ENCODE data around the gene ATP2A2. TPM values are rescaled to one million over a fixed set of nuclear protein-coding genes. Genes with fewer than 3 reads are reported as not detected.
"Not testable (repeated sequence)": the region's sequence is repeated elsewhere in the genome, so short reads cannot be mapped to it uniquely, and the experiment has no call there.

The ATP2A2 gene
- total RNA-seq, 2 donors from 2014 or later, result 247 to 359 TPM

DNA sequence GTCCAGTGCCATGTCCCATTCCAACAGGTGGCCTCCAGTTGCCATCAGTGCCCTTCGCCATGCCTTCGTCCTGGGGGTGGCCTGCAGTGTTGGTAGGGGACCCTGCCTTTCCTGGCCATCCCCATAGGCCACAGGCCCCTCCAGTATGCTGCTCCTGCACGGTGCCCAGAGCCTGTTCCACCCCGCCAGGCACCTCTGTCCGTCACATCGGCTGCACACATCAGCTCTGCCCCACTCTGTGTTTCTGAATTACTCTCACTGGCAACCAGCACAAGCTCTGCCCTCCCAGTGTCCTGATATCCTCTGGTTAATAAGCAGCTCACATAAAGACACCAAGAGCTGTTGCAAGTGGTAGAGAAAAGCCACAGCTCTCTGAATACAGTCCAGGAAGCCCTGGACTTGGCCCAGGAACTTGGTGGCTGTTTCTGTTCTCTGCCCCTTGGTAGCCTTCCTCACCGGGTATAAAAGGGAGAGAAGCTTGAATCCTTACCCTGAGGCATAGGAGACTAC lies 31.3 kb upstream of the ATP2A2 start:
- DNase-seq (ENCODE audit: low spot score) (no peak), ATAC-seq (peak in 1 of 2 donors; percentile 52)
- H3K27me3 Mint-ChIP-seq, result no peaks in the 10 kb centered on the region
- no peaks in the 10 kb centered on the region for H3K9me3 Mint-ChIP-seq
- no peak overlapping the region for H3K4me3 Mint-ChIP-seq
- no peaks in the 10 kb centered on the region for H3K36me3 Mint-ChIP-seq
- H3K4me1 Mint-ChIP-seq (ENCODE audit: low read depth in 2 of 2), result no peaks in the 10 kb centered on the region
- H3K27ac Mint-ChIP-seq, result no peak overlapping the region

DNA sequence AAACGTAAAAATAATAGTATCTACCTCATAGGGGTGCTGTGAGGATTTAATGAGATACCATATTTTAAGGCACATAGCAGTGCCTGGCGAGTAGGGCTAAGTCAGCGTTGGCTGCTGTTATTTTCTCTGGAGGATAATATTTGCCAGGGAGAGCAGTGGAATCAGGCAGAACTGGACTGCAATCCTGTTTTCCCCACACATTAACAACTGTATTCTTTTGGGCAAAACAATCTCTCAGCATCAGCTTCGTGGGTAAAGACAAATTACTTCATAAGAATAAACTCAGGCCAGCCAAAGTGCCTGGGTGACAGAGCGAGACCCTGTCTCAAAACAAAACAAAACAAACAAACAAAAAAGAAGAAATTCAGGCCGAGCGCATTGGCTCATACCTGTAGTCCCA lies 29.7 kb upstream of the ATP2A2 start:
- DNase-seq (ENCODE audit: low spot score) (no peak), ATAC-seq (no peak)
- Mint-ChIP-seq H3K9me3 (no peaks in the 10 kb centered on the region), H3K4me1 (ENCODE audit: low read depth in 2 of 2) (no peaks in the 10 kb centered on the region), H3K27ac (no peak overlapping the region), H3K4me3 (no peak overlapping the region), H3K27me3 (no peaks in the 10 kb centered on the region), H3K36me3 (no peaks in the 10 kb centered on the region)

DNA sequence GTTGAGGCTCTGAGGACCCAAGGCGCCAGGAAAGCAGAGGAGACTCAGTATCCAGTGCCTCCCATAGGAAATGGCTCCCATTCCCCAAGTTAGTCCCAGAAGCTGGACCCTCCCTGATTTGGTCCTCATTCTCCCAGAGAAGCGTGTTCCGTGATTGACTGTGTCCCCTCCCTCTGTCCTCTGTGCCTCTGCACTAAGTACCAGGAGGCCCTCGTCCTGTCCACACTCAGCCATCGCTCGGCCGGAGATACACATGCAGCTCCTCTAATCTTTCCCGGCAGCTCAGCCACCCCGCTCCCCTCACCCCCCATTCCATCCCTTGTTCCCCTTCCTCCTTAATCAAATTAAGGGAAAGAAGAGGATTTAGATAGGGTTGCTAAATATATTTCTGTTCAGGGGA lies 28.3 kb upstream of the ATP2A2 start:
- Mint-ChIP-seq H3K4me1 (ENCODE audit: low read depth in 2 of 2) (no peaks in the 10 kb centered on the region), H3K9me3 (no peaks in the 10 kb centered on the region), H3K36me3 (no peaks in the 10 kb centered on the region), H3K27me3 (no peaks in the 10 kb centered on the region), H3K4me3 (no peak overlapping the region), H3K27ac (no peak overlapping the region)
- ATAC-seq (no peak), DNase-seq (ENCODE audit: low spot score) (no peak)

DNA sequence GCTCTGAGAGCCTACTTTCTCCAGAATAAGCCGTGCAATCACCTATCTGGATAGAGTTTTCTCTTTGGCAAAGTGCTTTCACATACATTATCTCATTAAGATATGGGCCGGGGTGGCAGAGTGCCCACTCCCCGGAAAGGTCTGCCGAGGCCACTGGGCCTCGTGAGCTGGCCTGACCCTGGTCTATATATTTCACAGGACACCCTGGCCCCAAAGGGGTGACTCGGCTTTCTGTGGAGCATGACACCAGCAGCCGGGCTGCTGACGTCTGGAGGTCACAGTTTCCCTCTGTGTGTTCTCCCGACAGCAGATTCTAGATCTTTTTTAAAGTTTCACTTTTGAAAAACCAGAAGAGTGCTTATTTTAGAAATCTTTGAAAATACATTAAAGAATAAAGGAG lies 27.9 kb upstream of the ATP2A2 start:
- H3K4me1 Mint-ChIP-seq (ENCODE audit: low read depth in 2 of 2), result no peaks in the 10 kb centered on the region
- no peak overlapping the region for H3K4me3 Mint-ChIP-seq
- no peak overlapping the region for H3K27ac Mint-ChIP-seq
- DNase-seq (ENCODE audit: low spot score) (no peak), ATAC-seq (no peak)
- H3K36me3 Mint-ChIP-seq, result no peaks in the 10 kb centered on the region
- no peaks in the 10 kb centered on the region for H3K27me3 Mint-ChIP-seq
- H3K9me3 Mint-ChIP-seq, result no peaks in the 10 kb centered on the region

DNA sequence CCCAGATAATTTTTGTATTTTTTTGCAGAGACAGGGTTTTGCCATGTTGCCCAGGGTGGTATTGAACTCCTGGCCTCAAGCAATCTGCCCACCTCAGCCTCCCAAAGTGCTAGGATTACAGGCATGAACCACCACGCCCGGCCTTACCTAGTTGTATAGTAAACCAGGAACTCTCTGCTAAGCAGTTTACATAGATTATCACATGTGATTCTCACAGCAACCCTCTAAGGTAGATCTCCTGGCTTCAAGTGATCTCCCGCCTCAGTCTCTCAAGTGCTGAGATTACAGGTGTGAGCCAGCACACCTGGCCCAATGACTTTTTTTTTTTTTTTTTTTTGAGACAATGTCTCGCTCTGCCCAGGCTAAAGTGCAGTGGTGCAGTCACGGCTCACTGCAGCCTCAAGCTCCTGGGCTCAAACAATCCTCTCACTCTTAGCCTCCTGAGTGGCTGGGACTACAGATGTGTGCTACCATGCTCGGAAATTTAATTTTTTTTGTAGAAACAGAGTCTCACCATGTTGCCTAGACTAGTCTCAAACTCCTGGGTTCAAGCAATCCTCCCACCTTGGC lies 26.0 kb upstream of the ATP2A2 start:
- Mint-ChIP-seq H3K4me3 (no peak overlapping the region), H3K27ac (no peak overlapping the region), H3K9me3 (no peaks in the 10 kb centered on the region), H3K4me1 (ENCODE audit: low read depth in 2 of 2) (no peaks in the 10 kb centered on the region), H3K27me3 (peaks cover 0 to 3% of the 10 kb centered on the region in 2 donors), H3K36me3 (no peaks in the 10 kb centered on the region)
- ATAC-seq (no peak), DNase-seq (ENCODE audit: low spot score) (no peak)

DNA sequence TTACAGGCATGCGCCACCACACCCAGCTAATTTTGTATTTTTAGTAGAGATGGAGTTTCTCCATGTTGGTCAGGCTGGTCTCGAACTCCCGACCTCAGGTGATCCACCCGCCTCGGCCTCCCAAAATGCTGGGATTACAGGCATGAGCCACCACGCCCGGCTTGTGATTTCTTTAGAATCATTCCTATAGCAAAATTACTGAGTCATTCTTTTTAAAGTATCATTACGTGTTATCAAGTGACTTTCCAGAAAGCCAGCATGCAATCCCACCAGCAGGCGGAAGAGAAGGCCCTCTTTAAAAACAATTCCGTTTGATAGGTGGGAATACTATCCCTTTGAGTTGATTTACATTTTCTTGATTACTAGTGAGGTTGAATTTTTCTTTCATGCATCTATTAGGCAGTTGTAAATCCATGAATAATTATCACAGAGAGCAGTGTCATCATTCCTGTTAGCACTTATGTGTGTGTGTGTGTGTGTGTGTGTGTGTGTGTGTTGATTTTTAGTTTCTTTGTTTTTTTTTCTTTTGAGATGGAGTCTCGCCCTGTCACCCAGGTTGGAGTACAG lies 25.1 kb upstream of the ATP2A2 start:
- DNase-seq (ENCODE audit: low spot score); H3K36me3 Mint-ChIP-seq; H3K9me3 Mint-ChIP-seq; H3K27ac Mint-ChIP-seq; H3K4me3 Mint-ChIP-seq; H3K27me3 Mint-ChIP-seq; H3K4me1 Mint-ChIP-seq (ENCODE audit: low read depth in 2 of 2); ATAC-seq: not testable (repeated sequence)

DNA sequence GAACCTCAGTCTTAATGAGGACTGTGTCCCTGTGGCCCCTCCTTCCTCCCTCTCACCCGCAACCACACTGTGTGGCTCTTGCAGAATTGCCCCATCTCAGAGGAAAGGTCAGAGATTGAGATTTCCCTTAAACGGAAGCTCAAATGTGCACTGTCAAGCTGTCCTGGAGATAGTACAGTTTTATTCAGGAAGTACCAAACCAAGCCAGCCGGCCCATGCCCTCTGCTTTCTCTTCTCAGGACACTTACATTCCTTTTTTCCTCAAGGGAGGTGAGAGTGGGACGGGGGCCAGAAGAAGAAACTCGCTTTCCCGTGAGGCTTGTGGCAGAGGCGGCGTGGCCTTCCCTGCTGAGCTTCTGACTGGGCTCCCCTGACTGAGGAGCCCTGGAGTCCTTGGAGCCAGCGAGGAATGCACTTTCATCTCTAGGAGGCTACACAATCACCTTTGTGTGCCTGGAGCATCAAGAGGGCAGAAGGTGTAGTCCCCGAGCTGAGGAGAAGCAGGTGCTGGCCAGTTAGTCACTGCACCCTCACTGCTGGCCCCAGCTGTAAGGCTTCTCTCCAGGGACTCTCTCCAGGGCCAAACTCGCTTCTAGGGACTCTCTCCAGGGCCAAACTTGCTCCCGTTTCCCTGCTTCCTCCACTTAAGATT lies 24.1 kb upstream of the ATP2A2 start:
- H3K27me3 Mint-ChIP-seq, result peaks cover 0 to 3% of the 10 kb centered on the region in 2 donors
- no peaks in the 10 kb centered on the region for H3K9me3 Mint-ChIP-seq
- peak; percentile 81 to 88 for ATAC-seq
- no peak for DNase-seq (ENCODE audit: low spot score)
- H3K4me3 Mint-ChIP-seq, result no peak overlapping the region
- H3K4me1 Mint-ChIP-seq (ENCODE audit: low read depth in 2 of 2), result no peaks in the 10 kb centered on the region
- H3K36me3 Mint-ChIP-seq, result no peaks in the 10 kb centered on the region
- peak overlapping the region in 1 of 2 donors; percentile 60 for H3K27ac Mint-ChIP-seq

DNA sequence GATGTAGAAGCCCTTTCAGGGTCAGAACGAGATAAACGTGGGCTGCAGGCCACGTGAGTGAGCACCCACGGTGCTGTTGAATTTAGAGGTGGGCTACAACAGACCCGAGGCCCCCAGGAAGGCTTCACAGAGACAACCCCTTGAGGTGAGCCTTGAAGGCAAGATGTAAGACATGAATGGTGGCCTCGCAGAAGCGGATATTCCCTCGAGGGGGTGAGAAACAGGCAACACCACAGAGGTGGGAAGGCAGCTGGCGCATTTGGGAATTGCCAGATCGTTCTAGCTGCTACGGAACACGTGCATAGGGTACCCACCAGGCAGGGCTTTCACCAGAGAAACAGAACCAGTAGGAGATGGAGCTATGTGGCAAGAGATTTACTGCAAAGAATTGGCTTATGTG lies 22.6 kb upstream of the ATP2A2 start:
- Mint-ChIP-seq H3K9me3 (no peaks in the 10 kb centered on the region), H3K27ac (no peak overlapping the region), H3K27me3 (peaks cover 0 to 5% of the 10 kb centered on the region in 2 donors), H3K36me3 (no peaks in the 10 kb centered on the region), H3K4me3 (no peak overlapping the region), H3K4me1 (ENCODE audit: low read depth in 2 of 2) (no peaks in the 10 kb centered on the region)
- DNase-seq (ENCODE audit: low spot score) (no peak), ATAC-seq (no peak)

DNA sequence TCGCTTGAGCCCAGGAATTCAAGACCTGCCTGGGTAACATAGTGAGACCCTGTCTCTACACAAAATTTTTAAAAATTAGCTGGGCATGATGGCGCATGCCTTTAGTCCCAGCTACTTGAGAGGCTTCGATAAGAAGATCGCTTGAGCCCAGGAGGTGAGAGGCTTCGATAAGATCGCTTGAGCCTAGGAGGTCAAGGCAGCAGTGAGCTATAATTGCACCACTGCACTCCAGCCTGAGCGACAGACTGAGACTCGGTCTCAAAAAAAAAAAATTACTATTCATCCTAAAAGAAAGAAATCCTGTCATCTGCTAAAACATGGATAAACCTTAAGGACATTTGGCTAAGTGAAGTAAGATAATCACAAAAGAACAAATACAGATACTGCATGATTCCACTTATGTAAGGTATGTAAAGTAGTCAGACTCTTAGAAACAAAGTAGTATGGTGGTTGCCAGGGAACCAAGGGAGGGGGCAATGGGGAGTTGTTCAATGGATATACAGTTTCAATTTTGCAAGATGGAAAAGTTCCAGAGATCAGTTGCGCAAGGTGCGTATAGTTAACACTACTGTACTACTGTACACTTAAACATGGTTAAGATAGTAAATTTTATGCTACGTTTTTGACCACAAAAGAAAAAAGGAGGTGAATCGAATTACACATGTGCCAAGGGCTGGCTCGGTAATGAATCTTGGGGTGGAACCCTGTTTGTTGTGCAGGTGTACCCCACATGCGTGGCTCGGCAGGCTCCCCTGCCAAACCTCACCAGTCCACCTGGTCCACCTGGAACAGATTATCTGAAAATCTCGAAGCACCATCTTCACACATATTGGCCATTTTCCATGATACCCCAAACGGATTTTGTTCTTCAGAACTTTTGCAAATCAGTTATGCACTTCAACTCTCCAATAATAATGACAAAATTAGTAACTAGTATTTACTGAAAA lies 18.3 kb upstream of the ATP2A2 start:
- peaks cover 0 to 5% of the 10 kb centered on the region in 2 donors for H3K27me3 Mint-ChIP-seq
- ATAC-seq (no peak), DNase-seq (ENCODE audit: low spot score) (no peak)
- H3K9me3 Mint-ChIP-seq, result no peaks in the 10 kb centered on the region
- H3K4me3 Mint-ChIP-seq, result no peak overlapping the region
- H3K27ac Mint-ChIP-seq, result no peak overlapping the region
- no peaks in the 10 kb centered on the region for H3K4me1 Mint-ChIP-seq (ENCODE audit: low read depth in 2 of 2)
- no peaks in the 10 kb centered on the region for H3K36me3 Mint-ChIP-seq

DNA sequence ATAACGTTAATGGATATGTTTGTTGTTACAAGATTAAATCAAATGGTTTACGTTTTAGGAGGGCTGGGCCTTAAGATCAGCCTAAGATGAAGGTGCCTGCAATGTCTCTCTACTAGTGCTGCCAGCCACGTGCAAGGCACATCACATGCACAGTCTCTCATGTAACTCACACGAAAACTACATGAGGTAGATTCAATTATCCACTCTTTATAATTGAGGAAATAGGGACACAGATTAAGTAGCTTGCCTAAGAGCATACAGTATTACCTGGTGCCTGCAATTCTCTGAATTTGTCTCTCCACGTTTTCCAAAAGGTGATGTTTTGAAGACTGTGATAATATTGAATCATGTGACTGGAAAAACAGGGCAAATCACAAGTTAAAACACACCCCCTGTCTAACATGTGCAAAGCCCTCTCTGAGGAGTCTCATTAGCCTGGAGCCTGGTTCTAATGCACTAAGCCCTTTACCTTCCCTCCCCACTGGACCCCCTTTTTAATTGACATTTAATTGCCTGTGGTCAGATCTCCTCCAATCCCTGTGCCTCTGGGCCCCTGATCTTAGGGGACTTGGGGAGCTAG lies 14.6 kb upstream of the ATP2A2 start:
- Mint-ChIP-seq H3K27me3 (peaks cover 8 to 18% of the 10 kb centered on the region in 2 donors), H3K4me1 (ENCODE audit: low read depth in 2 of 2) (no peaks in the 10 kb centered on the region), H3K9me3 (no peaks in the 10 kb centered on the region), H3K4me3 (no peak overlapping the region), H3K36me3 (no peaks in the 10 kb centered on the region), H3K27ac (no peak overlapping the region)
- no peak for DNase-seq (ENCODE audit: low spot score)
- no peak for ATAC-seq

DNA sequence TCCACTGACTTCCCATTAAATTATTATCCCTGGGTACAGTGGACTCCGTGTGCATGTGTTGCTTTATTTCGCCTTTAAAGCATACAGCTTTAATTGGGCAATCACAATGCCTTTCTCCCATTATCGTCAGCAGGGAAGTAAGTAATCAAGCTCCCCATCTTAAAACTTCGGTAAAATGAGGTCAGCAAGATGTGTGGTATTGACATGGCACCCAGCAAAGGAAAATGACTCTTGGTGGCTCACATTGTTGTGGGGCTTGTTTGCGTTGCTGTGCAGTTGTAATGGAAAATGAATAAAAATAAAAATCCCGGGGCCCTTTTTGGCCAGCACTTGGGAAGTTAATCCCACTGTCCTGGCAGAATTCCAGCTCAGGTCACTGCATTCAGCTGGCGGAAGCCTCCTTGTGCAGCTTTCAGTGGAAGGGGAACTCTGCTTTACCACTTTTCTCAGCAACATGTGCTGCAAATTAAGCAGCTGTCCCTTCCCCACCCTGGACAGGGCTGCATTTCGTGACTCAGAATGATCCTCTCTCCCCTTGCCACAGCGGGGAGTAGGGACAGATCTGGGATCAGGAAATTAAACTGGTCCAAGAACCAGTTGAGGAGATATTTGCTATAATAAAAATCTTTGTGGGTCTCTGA lies 13.9 kb upstream of the ATP2A2 start:
- no peak overlapping the region for H3K27ac Mint-ChIP-seq
- no peak for ATAC-seq
- H3K36me3 Mint-ChIP-seq, result no peaks in the 10 kb centered on the region

DNA sequence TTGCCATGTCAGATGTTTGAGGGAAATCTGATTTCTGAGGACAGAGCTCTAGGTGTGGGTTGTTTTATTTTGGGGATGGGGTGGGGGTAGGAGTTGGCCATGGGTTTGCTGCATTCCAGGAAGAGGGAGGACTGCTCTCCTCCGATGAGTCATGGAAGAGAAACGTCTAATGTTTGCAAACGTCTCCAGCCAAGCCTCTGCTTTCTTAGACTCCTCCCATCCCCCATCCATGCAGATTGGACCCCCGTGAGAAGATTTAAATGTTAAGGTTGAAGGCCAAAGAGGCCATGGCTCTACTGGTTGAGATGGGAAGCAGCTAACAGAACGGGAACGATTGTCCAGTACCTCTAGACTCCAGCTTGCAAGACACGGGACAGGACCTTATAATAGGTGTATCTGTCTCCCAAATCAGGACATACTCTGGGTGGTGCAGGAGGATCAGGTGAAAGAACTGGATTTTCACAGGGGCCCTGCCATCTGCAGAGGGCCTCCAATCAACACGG lies 11.4 kb upstream of the ATP2A2 start:
- no peak for DNase-seq (ENCODE audit: low spot score)
- ATAC-seq, result no peak
- no peak overlapping the region for H3K27ac Mint-ChIP-seq
- H3K36me3 Mint-ChIP-seq, result no peaks in the 10 kb centered on the region
- H3K27me3 Mint-ChIP-seq, result peaks cover 6 to 18% of the 10 kb centered on the region in 2 donors
- H3K4me1 Mint-ChIP-seq (ENCODE audit: low read depth in 2 of 2), result no peaks in the 10 kb centered on the region
- H3K9me3 Mint-ChIP-seq, result no peaks in the 10 kb centered on the region
- no peak overlapping the region for H3K4me3 Mint-ChIP-seq

More for the DNA sequence above, 13.9 kb upstream of the ATP2A2 start:
- Mint-ChIP-seq H3K9me3 (no peaks in the 10 kb centered on the region), H3K4me1 (ENCODE audit: low read depth in 2 of 2) (no peaks in the 10 kb centered on the region), H3K27me3 (peaks cover 8 to 18% of the 10 kb centered on the region in 2 donors), H3K4me3 (no peak overlapping the region)
- DNase-seq (ENCODE audit: low spot score), result no peak
